Liver (tissue), 9 donors: ENCODE measurements around the gene PKP3. TPM values are rescaled to one million over a fixed set of nuclear protein-coding genes. Genes with fewer than 3 reads are reported as not detected.
A peak's percentile ranks its signal among the peaks of the same experiment; 100 is the strongest.

Experiments used
- DNase-seq: peaks from one replicate; pipeline ENCODE4 v3.0.0-alpha.2; 2017; ENCODE audit warnings: low spot score
- H3K27ac ChIP-seq, 2 donors: one replicate each; pipeline ENCODE4 v1.7.0; 2013; ENCODE audit warnings: inconsistent platforms in 2 of 2, low read length in 2 of 2, control low read depth in 1 of 2, low read depth in 1 of 2, mild to moderate bottlenecking in 1 of 2
- H3K27me3 ChIP-seq, 4 donors: one replicate each; pipeline versions ENCODE4 v1.6.1 to v1.7.0; 2013; ENCODE audit warnings: low read length in 3 of 4, inconsistent platforms in 1 of 4, mild to moderate bottlenecking in 1 of 4, moderate library complexity in 1 of 4; ENCODE audit not compliant: control insufficient read depth in 4 of 4, insufficient read depth in 4 of 4
- H3K36me3 ChIP-seq, 4 donors: one replicate each; pipeline versions ENCODE4 v1.6.1 to v1.7.0; 2013; ENCODE audit warnings: low read length in 3 of 4, mild to moderate bottlenecking in 3 of 4, low read depth in 1 of 4, moderate library complexity in 1 of 4; ENCODE audit not compliant: control insufficient read depth in 4 of 4, insufficient read depth in 3 of 4
- H3K4me1 ChIP-seq, 4 donors: one replicate each; pipeline versions ENCODE4 v1.6.1 to v1.7.0; 2013; ENCODE audit warnings: low read length in 3 of 4, mild to moderate bottlenecking in 3 of 4, moderate library complexity in 1 of 4; ENCODE audit not compliant: control insufficient read depth in 4 of 4, insufficient read depth in 4 of 4
- H3K4me3 ChIP-seq, 3 donors: one replicate each; pipeline versions ENCODE4 v1.6.1 to v1.7.0; 2013; ENCODE audit warnings: low read length in 3 of 3, control low read depth in 1 of 3, low read depth in 1 of 3, mild to moderate bottlenecking in 1 of 3
- H3K9ac ChIP-seq, 2 donors: one replicate each; pipeline ENCODE4 v1.7.0; 2013; ENCODE audit warnings: low read length in 2 of 2, mild to moderate bottlenecking in 2 of 2, moderate library complexity in 2 of 2, control low read depth in 1 of 2, low read depth in 1 of 2
- H3K9me3 ChIP-seq, 4 donors: one replicate each; pipeline versions ENCODE4 v1.6.1 to v1.7.0; 2013; ENCODE audit warnings: low read length in 3 of 4; ENCODE audit not compliant: control insufficient read depth in 4 of 4
- ATF3 ChIP-seq: IDR thresholded peaks from 2 replicates; pipeline ENCODE4 v1.6.1; 2016; ENCODE audit warnings: antibody characterized with exemption
- EGR1 ChIP-seq, 2 donors: IDR thresholded peaks; 2 replicates each; pipeline ENCODE4 v1.6.1; 2016 to 2018; ENCODE audit warnings: antibody characterized with exemption in 2 of 2, low read depth in 2 of 2
- FOXA1 ChIP-seq: IDR thresholded peaks from 2 replicates; pipeline ENCODE4 v1.6.1; 2016; ENCODE audit warnings: antibody characterized with exemption
- FOXA2 ChIP-seq: IDR thresholded peaks from 2 replicates; pipeline ENCODE4 v1.6.1; 2016; ENCODE audit warnings: antibody characterized with exemption
- HNF4A ChIP-seq, 2 donors: conservative IDR thresholded peaks; 2 replicates each; pipeline ENCODE4 v1.6.1; 2016; ENCODE audit warnings: antibody characterized with exemption in 2 of 2, mild to moderate bottlenecking in 2 of 2
- HNF4G ChIP-seq: IDR thresholded peaks from 2 replicates; pipeline ENCODE4 v1.6.1; 2016; ENCODE audit warnings: antibody characterized with exemption
- JUND ChIP-seq, 2 donors: IDR thresholded peaks; 2 replicates each; pipeline ENCODE4 v1.6.1; 2016; ENCODE audit warnings: antibody characterized with exemption in 2 of 2
- MAX ChIP-seq: IDR thresholded peaks from 2 replicates; pipeline ENCODE4 v1.6.1; 2016; ENCODE audit warnings: antibody characterized with exemption
- NR2F2 ChIP-seq: IDR thresholded peaks from 2 replicates; pipeline ENCODE4 v1.6.1; 2016; ENCODE audit warnings: antibody characterized with exemption
- RAD21 ChIP-seq, 2 donors: IDR thresholded peaks; 2 replicates each; pipeline ENCODE4 v1.6.1; 2016; ENCODE audit warnings: antibody characterized with exemption in 2 of 2, mild to moderate bottlenecking in 2 of 2
- RXRA ChIP-seq, 2 donors: IDR thresholded peaks; 2 replicates each; pipeline ENCODE4 v1.6.1; 2017 to 2018; ENCODE audit warnings: antibody characterized with exemption in 2 of 2, mild to moderate bottlenecking in 1 of 2
- SP1 ChIP-seq: IDR thresholded peaks from 2 replicates; pipeline ENCODE4 v1.6.1; 2018; ENCODE audit warnings: antibody characterized with exemption, mild to moderate bottlenecking
- TAF1 ChIP-seq: conservative IDR thresholded peaks from 2 replicates; pipeline ENCODE4 v1.6.1; 2016; ENCODE audit warnings: antibody characterized with exemption, mild to moderate bottlenecking
- YY1 ChIP-seq: IDR thresholded peaks from 2 replicates; pipeline ENCODE4 v1.6.1; 2016; ENCODE audit warnings: antibody characterized with exemption, mild to moderate bottlenecking
- ZBTB33 ChIP-seq: IDR thresholded peaks from 2 replicates; pipeline ENCODE4 v1.6.1; 2016; ENCODE audit warnings: antibody characterized with exemption
- WGBS: extraction: QIAGEN DNeasy Blood & Tissue Kit; methylation state at CpG from one replicate; pipeline ENCODE4 v1.1.7; 2013; 5-methylcytosine and 5-hydroxymethylcytosine counted together
- polyA plus RNA-seq, 2 donors: library from polyadenylated mRNA; stranded (reverse) in 1 of 2; unstranded in 1 of 2; fragments of 200-250 nt in 1 of 2; fragments of >200 nt in 1 of 2; fragmentation: Nextera tagmentation in 1 of 2; extraction: Ambion mirVana in 1 of 2; gene quantifications; one replicate each; pipeline versions ENCODE4 v1.2.1 to v1.2.3, GENCODE V29; 2013 to 2015
- total RNA-seq, 2 donors: library from RNA; depleted of rRNA; stranded (reverse); fragments of >200 nt; gene quantifications; one replicate each; pipeline ENCODE4 v1.2.3, GENCODE V29; 2014
- TF ChIP-seq, protein P1 (sequence below): IDR thresholded peaks from 2 replicates; pipeline ENCODE4 v1.6.1; 2016; ENCODE audit warnings: antibody characterized with exemption, mild to moderate bottlenecking
- TF ChIP-seq, protein P2 (sequence below): fragments of 150-350 bp; IDR thresholded peaks from 2 replicates; pipeline ENCODE4 v1.5.1; 2017; ENCODE audit warnings: improper control_type of control experiment, low read depth, low read length; ENCODE audit not compliant: missing input control
- donor health status: healthy.
- donor health status: healthy.
- donor health status: healthy.
- donor health status: healthy.
- donor health status: healthy.

The PKP3 gene
- total and polyA plus RNA-seq, 4 donors, result 0.08 to 0.37 (median 0.25) TPM; not detected in 1

DNA sequence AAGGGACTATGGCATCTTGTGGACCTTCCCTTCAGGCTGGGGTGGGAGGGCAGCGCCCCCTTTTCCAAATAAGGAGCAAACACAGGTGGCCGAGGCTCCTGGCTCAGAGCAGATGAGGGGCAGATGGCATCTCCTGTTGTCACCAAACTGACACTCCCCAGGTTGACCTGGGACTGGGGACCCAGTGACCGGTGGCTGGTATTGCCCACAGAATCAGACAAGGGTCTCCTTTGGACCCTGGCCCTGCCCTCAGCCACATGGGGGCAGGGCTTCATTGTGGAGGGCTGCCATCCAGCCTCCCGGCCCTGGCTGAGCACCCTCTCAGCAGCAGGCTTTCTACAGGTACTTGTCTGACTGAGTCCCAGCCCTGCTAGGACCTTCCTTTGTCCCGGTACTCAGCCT, 21.6 kb downstream of the PKP3 start:
- no peak for TF ChIP-seq YY1
- TF ChIP-seq NR2F2, result no peak
- H3K27me3 ChIP-seq, result no peaks in the 10 kb centered on the region
- H3K4me1 ChIP-seq, result peaks cover 7 to 47% (median 23%) of the 10 kb centered on the region in 4 donors
- no peak overlapping the region for H3K9ac ChIP-seq
- no peaks in the 10 kb centered on the region for H3K9me3 ChIP-seq
- no peaks in the 10 kb centered on the region for H3K36me3 ChIP-seq
- DNase-seq, result no peak
- 74% methylated on average over 5 of the region's 5 CpGs for WGBS
- H3K4me3 ChIP-seq, result no peak overlapping the region
- H3K27ac ChIP-seq, result peak overlapping the region; percentile 23 to 65

DNA sequence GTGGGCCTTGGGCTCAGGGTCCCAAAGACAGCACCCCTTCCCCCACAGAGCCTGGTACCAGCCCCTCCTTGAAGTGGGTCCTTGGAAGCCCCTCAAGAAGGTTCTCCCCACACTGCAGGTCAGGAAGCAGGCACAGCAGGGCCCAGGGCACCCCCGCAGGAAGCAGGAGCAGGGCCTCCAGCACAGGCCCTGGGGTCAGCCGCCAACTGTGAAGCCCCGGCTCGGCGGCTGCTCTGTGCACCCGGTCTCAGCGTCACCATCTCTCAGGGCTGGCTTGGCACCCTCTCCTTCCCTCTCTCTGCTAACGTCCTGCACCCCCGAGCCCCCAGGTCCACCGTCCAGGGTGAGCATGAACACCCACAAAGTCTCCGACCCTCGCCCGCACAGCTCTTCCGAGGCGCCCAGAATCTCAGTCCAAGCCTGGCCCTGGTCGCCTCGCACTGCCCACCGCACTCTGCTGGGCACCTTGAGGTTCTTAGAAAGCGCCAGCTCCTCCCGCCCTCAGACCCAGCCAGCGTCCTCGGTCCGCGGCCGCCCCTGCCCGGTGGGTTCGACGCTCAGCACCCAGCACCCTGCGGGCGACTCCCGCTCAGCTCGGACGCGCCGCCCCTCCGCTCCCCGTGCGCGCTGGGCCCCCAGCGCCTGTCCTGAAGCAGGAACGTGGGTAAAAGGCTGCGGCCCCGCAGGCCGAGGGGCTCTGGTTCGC, 22.2 kb downstream of the PKP3 start:
- no peaks in the 10 kb centered on the region for H3K27me3 ChIP-seq
- no peak for TF ChIP-seq HNF4G
- TF ChIP-seq TAF1, result no peak
- no peak for TF ChIP-seq HNF4A (conservative IDR thresholded peaks at IDR 0.05)
- TF ChIP-seq MAX, result no peak
- TF ChIP-seq SP1, result no peak
- TF ChIP-seq RAD21 (IDR thresholded peaks at IDR 0.05), result no peak
- TF ChIP-seq ATF3, result no peak
- TF ChIP-seq EGR1 (IDR thresholded peaks at IDR 0.05; ENCODE audit: low read depth in 2 of 2), result no peak
- TF ChIP-seq, protein P1, sequence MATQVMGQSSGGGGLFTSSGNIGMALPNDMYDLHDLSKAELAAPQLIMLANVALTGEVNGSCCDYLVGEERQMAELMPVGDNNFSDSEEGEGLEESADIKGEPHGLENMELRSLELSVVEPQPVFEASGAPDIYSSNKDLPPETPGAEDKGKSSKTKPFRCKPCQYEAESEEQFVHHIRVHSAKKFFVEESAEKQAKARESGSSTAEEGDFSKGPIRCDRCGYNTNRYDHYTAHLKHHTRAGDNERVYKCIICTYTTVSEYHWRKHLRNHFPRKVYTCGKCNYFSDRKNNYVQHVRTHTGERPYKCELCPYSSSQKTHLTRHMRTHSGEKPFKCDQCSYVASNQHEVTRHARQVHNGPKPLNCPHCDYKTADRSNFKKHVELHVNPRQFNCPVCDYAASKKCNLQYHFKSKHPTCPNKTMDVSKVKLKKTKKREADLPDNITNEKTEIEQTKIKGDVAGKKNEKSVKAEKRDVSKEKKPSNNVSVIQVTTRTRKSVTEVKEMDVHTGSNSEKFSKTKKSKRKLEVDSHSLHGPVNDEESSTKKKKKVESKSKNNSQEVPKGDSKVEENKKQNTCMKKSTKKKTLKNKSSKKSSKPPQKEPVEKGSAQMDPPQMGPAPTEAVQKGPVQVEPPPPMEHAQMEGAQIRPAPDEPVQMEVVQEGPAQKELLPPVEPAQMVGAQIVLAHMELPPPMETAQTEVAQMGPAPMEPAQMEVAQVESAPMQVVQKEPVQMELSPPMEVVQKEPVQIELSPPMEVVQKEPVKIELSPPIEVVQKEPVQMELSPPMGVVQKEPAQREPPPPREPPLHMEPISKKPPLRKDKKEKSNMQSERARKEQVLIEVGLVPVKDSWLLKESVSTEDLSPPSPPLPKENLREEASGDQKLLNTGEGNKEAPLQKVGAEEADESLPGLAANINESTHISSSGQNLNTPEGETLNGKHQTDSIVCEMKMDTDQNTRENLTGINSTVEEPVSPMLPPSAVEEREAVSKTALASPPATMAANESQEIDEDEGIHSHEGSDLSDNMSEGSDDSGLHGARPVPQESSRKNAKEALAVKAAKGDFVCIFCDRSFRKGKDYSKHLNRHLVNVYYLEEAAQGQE, result no peak
- TF ChIP-seq FOXA1, result no peak
- H3K36me3 ChIP-seq, result no peaks in the 10 kb centered on the region
- peak overlapping the region; percentile 32 to 69 (median 56) for H3K4me3 ChIP-seq
- H3K27ac ChIP-seq, result peak overlapping the region; percentile 37 to 65
- peaks cover 7 to 47% (median 23%) of the 10 kb centered on the region in 4 donors for H3K4me1 ChIP-seq
- WGBS, result 17% methylated on average over 45 of the region's 45 CpGs
- no peaks in the 10 kb centered on the region for H3K9me3 ChIP-seq
- DNase-seq, result no peak
- no peak overlapping the region for H3K9ac ChIP-seq

DNA sequence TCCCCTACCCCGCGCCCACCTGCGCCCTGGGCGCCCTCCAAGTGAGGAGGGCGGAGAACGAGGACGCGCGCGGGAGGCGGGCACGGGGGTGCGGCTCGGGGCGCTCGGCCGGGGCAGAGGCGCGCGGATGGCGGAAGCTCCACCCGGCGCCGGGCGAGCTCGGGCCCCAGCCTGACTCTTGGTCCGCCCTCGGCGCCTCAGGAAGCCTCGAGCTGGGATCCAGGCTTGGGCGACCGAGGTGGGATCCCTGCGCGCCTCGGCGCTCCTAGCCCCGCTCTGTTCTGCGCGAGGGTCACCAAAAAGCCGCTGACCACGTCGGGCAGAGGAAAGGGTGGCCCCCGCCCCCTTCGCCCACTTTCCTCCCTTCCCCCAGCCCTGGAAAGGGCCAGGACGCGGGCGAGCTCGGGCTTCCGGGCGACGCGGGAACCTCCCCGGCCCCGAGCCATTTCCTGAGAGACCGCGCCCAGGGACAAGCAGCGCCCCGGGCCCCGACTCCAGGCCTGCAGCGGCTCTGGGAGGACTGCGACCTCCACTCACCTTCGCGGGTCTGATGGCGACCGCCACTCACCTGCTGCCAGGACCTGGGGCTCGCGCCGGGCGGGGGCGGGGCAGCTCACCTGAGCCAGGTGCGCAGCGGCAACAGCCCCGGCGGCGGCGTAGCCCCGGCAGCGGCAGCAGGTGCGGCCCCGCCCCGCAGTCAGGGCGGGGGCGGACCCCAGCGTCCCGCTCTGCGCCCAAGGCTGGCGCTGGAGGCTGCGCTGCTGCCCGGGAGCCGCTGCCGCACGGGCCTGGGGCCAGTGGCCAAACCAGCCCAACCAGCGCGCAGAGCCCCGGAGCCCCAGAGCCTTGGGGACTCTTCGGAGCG, 23.0 kb downstream of the PKP3 start:
- TF ChIP-seq ATF3 (no peak), FOXA2 (no peak), JUND (IDR thresholded peaks at IDR 0.05) (no peak), YY1 (no peak), EGR1 (IDR thresholded peaks at IDR 0.05; ENCODE audit: low read depth in 2 of 2) (no peak), RXRA (IDR thresholded peaks at IDR 0.05) (no peak), ZBTB33 (no peak)
- TF ChIP-seq, protein P2, sequence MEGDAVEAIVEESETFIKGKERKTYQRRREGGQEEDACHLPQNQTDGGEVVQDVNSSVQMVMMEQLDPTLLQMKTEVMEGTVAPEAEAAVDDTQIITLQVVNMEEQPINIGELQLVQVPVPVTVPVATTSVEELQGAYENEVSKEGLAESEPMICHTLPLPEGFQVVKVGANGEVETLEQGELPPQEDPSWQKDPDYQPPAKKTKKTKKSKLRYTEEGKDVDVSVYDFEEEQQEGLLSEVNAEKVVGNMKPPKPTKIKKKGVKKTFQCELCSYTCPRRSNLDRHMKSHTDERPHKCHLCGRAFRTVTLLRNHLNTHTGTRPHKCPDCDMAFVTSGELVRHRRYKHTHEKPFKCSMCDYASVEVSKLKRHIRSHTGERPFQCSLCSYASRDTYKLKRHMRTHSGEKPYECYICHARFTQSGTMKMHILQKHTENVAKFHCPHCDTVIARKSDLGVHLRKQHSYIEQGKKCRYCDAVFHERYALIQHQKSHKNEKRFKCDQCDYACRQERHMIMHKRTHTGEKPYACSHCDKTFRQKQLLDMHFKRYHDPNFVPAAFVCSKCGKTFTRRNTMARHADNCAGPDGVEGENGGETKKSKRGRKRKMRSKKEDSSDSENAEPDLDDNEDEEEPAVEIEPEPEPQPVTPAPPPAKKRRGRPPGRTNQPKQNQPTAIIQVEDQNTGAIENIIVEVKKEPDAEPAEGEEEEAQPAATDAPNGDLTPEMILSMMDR, result no peak
- peak overlapping the region; percentile 32 to 69 (median 56) for H3K4me3 ChIP-seq

More for the DNA sequence above, 23.0 kb downstream of the PKP3 start:
- H3K27me3 ChIP-seq, result no peaks in the 10 kb centered on the region
- H3K27ac ChIP-seq, result peak overlapping the region; percentile 37 to 65
- peaks cover 7 to 47% (median 23%) of the 10 kb centered on the region in 4 donors for H3K4me1 ChIP-seq
- DNase-seq, result no peak
- peak overlapping the region in 1 of 2 donors; percentile 38 for H3K9ac ChIP-seq
- no peaks in the 10 kb centered on the region for H3K9me3 ChIP-seq
- 2% methylated on average over 97 of the region's 97 CpGs for WGBS
- no peaks in the 10 kb centered on the region for H3K36me3 ChIP-seq
